ENCODE data around the gene DCAF4L1. TPM values are rescaled to one million over a fixed set of nuclear protein-coding genes. Genes with fewer than 3 reads are reported as not detected.

Gene DCAF4L1
- total RNA-seq: under 1 TPM in 2 of 4 donors, not detected in 2; 0.30 to 0.35 TPM

- H3K4me1 ChIP-seq: no peaks in the 10 kb centered on the region
- no peak for DNase-seq
- intact Hi-C loops (cut with DNase I; ENCODE audit: low total_unique reads): loop anchor here (10.0 kb wide), 1 partner anchor 47 kb away; the partner anchor contains the start of gene TMEM33
- no peaks in the 10 kb centered on the region for H3K36me3 ChIP-seq
- H3K9me3 ChIP-seq: no peaks in the 10 kb centered on the region
- H3K27me3 ChIP-seq: no peaks in the 10 kb centered on the region
- H3K27ac ChIP-seq: no peak within 1 kb of the TSS
- H3K4me3 ChIP-seq: no peak within 1 kb of the TSS
- TF ChIP-seq POLR2A (IDR thresholded peaks at IDR 0.05) (no peak), CTCF (IDR thresholded peaks at IDR 0.05) (no peak)
These were observed at the start of gene DCAF4L1 for GRCh38 chr4:41981456-41981855. Gene DCAF4L1, plus strand, starts transcription at chr4:41981756. Its CDS starts 37 bp downstream, at chr4:41981793.

GRCh38 chr4:41932988-41933387 is 48.6 kb upstream of the DCAF4L1 start:
- intact Hi-C loops (cut with DNase I; ENCODE audit: low total_unique reads): loop anchor here (10.0 kb wide), 1 partner anchor 52 kb away; the partner anchor contains the start of gene DCAF4L1
- Histone ChIP-seq H3K4me3 (no peak overlapping the region), H3K27me3 (no peaks in the 10 kb centered on the region), H3K27ac (no peak overlapping the region), H3K9me3 (no peaks in the 10 kb centered on the region), H3K4me1 (peaks cover 0 to 12% of the 10 kb centered on the region in 2 donors), H3K36me3 (no peaks in the 10 kb centered on the region)
- DNase-seq: no peak
- TF ChIP-seq POLR2A (IDR thresholded peaks at IDR 0.05): no peak
- no peak for TF ChIP-seq CTCF (IDR thresholded peaks at IDR 0.05)

GRCh38 chr4:41933997-41934503 is 47.5 kb upstream of the DCAF4L1 start:
- Histone ChIP-seq H3K9me3 (no peaks in the 10 kb centered on the region), H3K27ac (no peak overlapping the region), H3K27me3 (no peaks in the 10 kb centered on the region), H3K4me3 (no peak overlapping the region), H3K36me3 (no peaks in the 10 kb centered on the region), H3K4me1 (peaks cover 0 to 12% of the 10 kb centered on the region in 2 donors)
- DNase-seq: no peak
- no peak for TF ChIP-seq POLR2A (IDR thresholded peaks at IDR 0.05)
- TF ChIP-seq CTCF (IDR thresholded peaks at IDR 0.05): no peak
- intact Hi-C loops (cut with DNase I; ENCODE audit: low total_unique reads): loop anchor here (10.0 kb wide), 1 partner anchor 51 kb away; the partner anchor contains the start of gene DCAF4L1

- no peak for DNase-seq
- intact Hi-C loops (cut with DNase I; ENCODE audit: low total_unique reads): loop anchor here (10.0 kb wide), 1 partner anchor 50 kb away; the partner anchor contains the start of gene DCAF4L1
- peak overlapping the region in 1 of 2 donors; percentile 24 for H3K27ac ChIP-seq
These were observed 47.0 kb upstream of the DCAF4L1 start for GRCh38 chr4:41934514-41934900.

More at GRCh38 chr4:41934514-41934900, 47.0 kb upstream of the DCAF4L1 start:
- Histone ChIP-seq H3K4me3 (peak overlapping the region; percentile 66 to 88), H3K36me3 (no peaks in the 10 kb centered on the region), H3K27me3 (no peaks in the 10 kb centered on the region), H3K9me3 (no peaks in the 10 kb centered on the region), H3K4me1 (peaks cover 0 to 12% of the 10 kb centered on the region in 2 donors)
- TF ChIP-seq CTCF (IDR thresholded peaks at IDR 0.05) (no peak), POLR2A (IDR thresholded peaks at IDR 0.05) (no peak)
